Renal cortical epithelial cell (primary cell): ENCODE measurements around the gene SMAD3. TPM values are rescaled to one million over a fixed set of nuclear protein-coding genes. Genes with fewer than 3 reads are reported as not detected.

Source experiments
- DNase-seq: peaks from one replicate; pipeline ENCODE4 v3.0.0-alpha.2; 2011; ENCODE audit warnings: low read depth
- total RNA-seq: library from RNA; depleted of rRNA; stranded (reverse); fragments of >200 nt; gene quantifications from 2 replicates; pipeline ENCODE4 v1.2.3, GENCODE V29; 2014

Gene SMAD3
- total RNA-seq, 1 donor from 2014 or later: 31.4 TPM

DNA sequence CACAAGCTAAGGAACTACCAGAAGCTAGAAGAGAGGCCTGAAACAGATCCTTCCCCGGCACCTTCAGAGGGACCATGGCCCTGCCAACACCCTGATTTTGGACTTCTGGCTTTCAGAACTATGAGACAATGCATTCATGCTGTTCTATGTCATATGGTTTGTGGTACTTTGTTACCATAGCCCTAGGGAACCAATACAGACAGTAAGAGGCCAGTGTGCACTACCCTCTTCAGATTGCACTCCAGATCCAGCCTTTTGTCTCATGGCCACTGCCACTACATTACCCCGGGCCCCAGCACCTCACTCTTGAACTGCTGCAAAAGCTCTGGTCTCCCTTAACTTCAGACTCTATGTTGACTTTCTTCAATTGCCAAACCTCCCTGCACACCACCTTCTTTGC is 165.1 kb downstream of the SMAD3 start:
- no peak for DNase-seq

GRCh38 chr15:67232591-67232990 is 167.2 kb downstream of the SMAD3 start:
- no peak for DNase-seq

DNA sequence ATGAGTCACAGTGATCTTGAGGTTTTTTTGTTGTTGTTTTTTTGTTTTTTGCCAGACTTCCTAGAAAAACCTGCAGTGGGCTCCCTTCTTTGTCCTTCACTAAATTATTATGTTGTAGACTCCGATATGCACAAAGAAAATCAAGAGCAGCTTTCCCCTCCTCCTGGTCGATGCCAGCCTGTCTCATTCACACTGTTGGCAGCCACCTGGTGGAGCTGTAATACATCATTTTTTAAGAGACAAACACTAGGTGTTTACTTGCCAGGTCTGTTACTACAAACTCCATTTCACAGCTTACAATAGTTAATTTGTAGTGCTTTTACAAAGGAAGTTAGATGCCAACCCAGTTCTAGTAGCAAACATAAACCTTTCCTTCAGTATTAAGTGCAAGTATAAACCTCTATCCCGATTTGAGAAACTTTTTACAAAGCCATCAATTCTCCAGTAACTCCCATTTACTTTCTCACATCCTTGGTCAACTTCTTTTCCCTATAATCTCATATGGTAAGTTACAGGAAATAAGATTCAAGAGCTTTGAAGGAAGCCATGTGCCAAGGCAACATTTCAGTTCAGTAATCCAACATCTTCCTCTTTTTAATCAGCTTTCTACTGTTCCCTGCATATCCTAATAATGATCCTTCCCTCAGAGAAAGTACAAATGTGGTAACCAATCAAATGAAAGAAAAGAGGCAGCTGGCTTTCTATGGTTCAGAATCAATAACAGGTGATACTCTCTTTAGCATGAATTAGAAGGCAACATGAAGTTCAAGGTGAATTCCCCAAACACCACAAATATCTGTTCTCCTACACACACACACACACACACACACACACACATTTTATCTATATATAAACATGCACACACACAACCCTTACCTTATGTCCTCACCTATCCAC is 175.1 kb downstream of the SMAD3 start:
- DNase-seq: peak; percentile 54

GRCh38 chr15:67241132-67241855 is 175.9 kb downstream of the SMAD3 start:
- DNase-seq: no peak

- DNase-seq: peak; percentile 15
These were observed 177.3 kb downstream of the SMAD3 start for GRCh38 chr15:67242708-67243111.

Other genes with a start within 250 kb of the SMAD3 start
- 78.8 and 97.2 TPM in 2 replicates for gene AAGAB, start 189.1 kb downstream of the SMAD3 start, total RNA-seq
- gene IQCH, start 189.2 kb downstream of the SMAD3 start, total RNA-seq: 3.0 and 14.0 TPM in 2 replicates